SU-DHL-6 (cell line): ENCODE measurements around the gene KDM7A.

Experiments
- CTCF ChIP-seq: fragments of 200-600 bp; sonication (generic); IDR thresholded peaks from one replicate; pipeline ENCODE4 v1.5.1; 2017; ENCODE audit warnings: antibody characterized with exemption, mild to moderate bottlenecking, low read length, moderate library complexity; ENCODE audit not compliant: insufficient read depth, poor library complexity, severe bottlenecking
- EZH2phosphoT487 ChIP-seq: fragments of 200-600 bp; sonication (generic), shearing (Covaris generic); conservative IDR thresholded peaks from 2 replicates; pipeline ENCODE4 v1.6.1; 2018; ENCODE audit warnings: mild to moderate bottlenecking, antibody characterized with exemption, low read length, moderate library complexity, mixed read lengths

- TF ChIP-seq EZH2phosphoT487 (no peak), CTCF (no peak)
These were observed 50.2 kb downstream of the KDM7A start for GRCh38 chr7:140126435-140127034.
